Kidney (tissue), 14 donors: ENCODE data around the gene RNF182. TPM values are rescaled to one million over a fixed set of nuclear protein-coding genes. Genes with fewer than 3 reads are reported as not detected.

Source experiments
- DNase-seq, 5 donors: peaks; one replicate each; pipeline ENCODE4 v3.0.0-alpha.2; 2013 to 2020
- FAIRE-seq: peaks from 2 replicates; lab custom pipeline; 2012; peaks lifted over from hg19 to GRCh38; lab: Jason Lieb, UNC
- H3K27ac ChIP-seq, 2 donors: one replicate each; pipeline ENCODE4 v1.7.0; 2013; ENCODE audit warnings: low read depth in 2 of 2, low read length in 2 of 2, inconsistent platforms in 1 of 2
- H3K27me3 ChIP-seq: one replicate; pipeline ENCODE4 v1.7.1; 2013; ENCODE audit warnings: low read length, inconsistent platforms; ENCODE audit not compliant: control insufficient read depth, insufficient read depth
- H3K36me3 ChIP-seq, 3 donors: one replicate each; pipeline versions ENCODE4 v1.7.0 to v1.7.1; 2013; ENCODE audit warnings: low read length in 3 of 3, control low read depth in 1 of 3, inconsistent platforms in 1 of 3; ENCODE audit not compliant: insufficient read depth in 3 of 3, control insufficient read depth in 2 of 3
- H3K4me1 ChIP-seq, 3 donors: one replicate each; pipeline versions ENCODE4 v1.7.0 to v1.7.1; 2013; ENCODE audit warnings: low read length in 3 of 3, inconsistent platforms in 1 of 3, low read depth in 1 of 3; ENCODE audit not compliant: control insufficient read depth in 2 of 3, insufficient read depth in 2 of 3
- H3K4me3 ChIP-seq, 3 donors: one replicate each; pipeline versions ENCODE4 v1.7.0 to v1.8.1; 2013; ENCODE audit warnings: low read length in 3 of 3, control low read depth in 1 of 3, inconsistent platforms in 1 of 3
- H3K9ac ChIP-seq, 3 donors: one replicate each; pipeline versions ENCODE4 v1.7.0 to v1.7.1; 2013; ENCODE audit warnings: low read length in 3 of 3, control low read depth in 1 of 3, inconsistent platforms in 1 of 3
- H3K9me3 ChIP-seq, 3 donors: one replicate each; pipeline versions ENCODE4 v1.7.0 to v1.7.1; 2013; ENCODE audit warnings: low read length in 3 of 3, control low read depth in 1 of 3, inconsistent platforms in 1 of 3; ENCODE audit not compliant: control insufficient read depth in 2 of 3, insufficient read depth in 1 of 3
- intact Hi-C: fragments of 100-400 bp; cut with DNase I; formaldehyde crosslinking; loops from one replicate; pipeline ENCODE4 v1.11.1; 2022
- polyA plus RNA-seq: library from polyadenylated mRNA; stranded (reverse); fragments of 350-450 nt; fragmentation: Illumina TruSeq; extraction: RNeasy Lipid Tissue Mini Kit (QIAGEN cat#74804); gene quantifications from one replicate; pipeline ENCODE4 v1.2.3, GENCODE V29; 2014; ENCODE audit warnings: low read depth, low replicate concordance; ENCODE audit not compliant: insufficient read depth
- total RNA-seq: library from RNA; stranded (reverse); fragmentation: NEBNext Ultra II Directional; extraction: Animal tissue kit (Norgen Biotek cat#: 25700); gene quantifications from one replicate; pipeline ENCODE4 v1.2.1, GENCODE V29; 2021
- TF ChIP-seq, protein P1 (sequence below): IDR thresholded peaks from 3 replicates; pipeline ENCODE4 v1.5.1; 2012; ENCODE audit warnings: mild to moderate bottlenecking, moderate library complexity, borderline replicate concordance; ENCODE audit not compliant: insufficient read depth; ENCODE audit errors: extremely low read depth
- donor health status: control.
- donor health status: control.
- donor health status: control.
- donor health status: control.
- donor health status: control.
- donor health status: DM: yes; HTN: yes; CAD: no.
- donor health status: Normal renal cell carcinoma (clear cell type).

RNF182 gene
- total and polyA plus RNA-seq, 2 donors from 2014 or later, result 0.90 to 3.9 TPM

GRCh38 chr6:13946506-13946905 is 21.8 kb downstream of the RNF182 start:
- no peak overlapping the region for H3K27ac ChIP-seq
- H3K9ac ChIP-seq, result no peak overlapping the region
- H3K4me1 ChIP-seq, result no peaks in the 10 kb centered on the region
- no peak overlapping the region for H3K4me3 ChIP-seq
- FAIRE-seq (no peak), DNase-seq (no peak)
- TF ChIP-seq, protein P1, sequence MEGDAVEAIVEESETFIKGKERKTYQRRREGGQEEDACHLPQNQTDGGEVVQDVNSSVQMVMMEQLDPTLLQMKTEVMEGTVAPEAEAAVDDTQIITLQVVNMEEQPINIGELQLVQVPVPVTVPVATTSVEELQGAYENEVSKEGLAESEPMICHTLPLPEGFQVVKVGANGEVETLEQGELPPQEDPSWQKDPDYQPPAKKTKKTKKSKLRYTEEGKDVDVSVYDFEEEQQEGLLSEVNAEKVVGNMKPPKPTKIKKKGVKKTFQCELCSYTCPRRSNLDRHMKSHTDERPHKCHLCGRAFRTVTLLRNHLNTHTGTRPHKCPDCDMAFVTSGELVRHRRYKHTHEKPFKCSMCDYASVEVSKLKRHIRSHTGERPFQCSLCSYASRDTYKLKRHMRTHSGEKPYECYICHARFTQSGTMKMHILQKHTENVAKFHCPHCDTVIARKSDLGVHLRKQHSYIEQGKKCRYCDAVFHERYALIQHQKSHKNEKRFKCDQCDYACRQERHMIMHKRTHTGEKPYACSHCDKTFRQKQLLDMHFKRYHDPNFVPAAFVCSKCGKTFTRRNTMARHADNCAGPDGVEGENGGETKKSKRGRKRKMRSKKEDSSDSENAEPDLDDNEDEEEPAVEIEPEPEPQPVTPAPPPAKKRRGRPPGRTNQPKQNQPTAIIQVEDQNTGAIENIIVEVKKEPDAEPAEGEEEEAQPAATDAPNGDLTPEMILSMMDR, result no peak
- intact Hi-C loops, result no loop called here
- H3K27me3 ChIP-seq, result no peaks in the 10 kb centered on the region
- peaks cover 0 to 4% (median 0%) of the 10 kb centered on the region in 3 donors for H3K9me3 ChIP-seq
- no peaks in the 10 kb centered on the region for H3K36me3 ChIP-seq

- Histone ChIP-seq H3K9me3 (no peaks in the 10 kb centered on the region), H3K36me3 (no peaks in the 10 kb centered on the region), H3K9ac (no peak overlapping the region), H3K27me3 (no peaks in the 10 kb centered on the region), H3K4me1 (no peaks in the 10 kb centered on the region), H3K4me3 (no peak overlapping the region), H3K27ac (no peak overlapping the region)
- TF ChIP-seq, protein P1, result no peak
- DNase-seq, result no peak
- intact Hi-C loops, result no loop called here
- FAIRE-seq, result no peak
Measured at GRCh38 chr6:13947611-13948178, 22.9 kb downstream of the RNF182 start.

- H3K27me3 ChIP-seq, result no peaks in the 10 kb centered on the region
- intact Hi-C loops, result no loop called here
- no peak for DNase-seq
- no peaks in the 10 kb centered on the region for H3K36me3 ChIP-seq
- H3K4me3 ChIP-seq, result no peak overlapping the region
- H3K27ac ChIP-seq, result no peak overlapping the region
- no peaks in the 10 kb centered on the region for H3K9me3 ChIP-seq
- no peaks in the 10 kb centered on the region for H3K4me1 ChIP-seq
- FAIRE-seq, result no peak
- TF ChIP-seq, protein P1, result no peak
- no peak overlapping the region for H3K9ac ChIP-seq
Measured at GRCh38 chr6:13952101-13952500, 27.3 kb downstream of the RNF182 start.
